ENCODE results near the gene LPAR1.
A peak's percentile ranks its signal among the peaks of the same experiment; 100 is the strongest.

Gene LPAR1

GRCh38 chr9:111036429-111036789 is 1.9 kb downstream of the LPAR1 start:
- Histone ChIP-seq H2BK5ac (ENCODE audit: low read depth, low read length, poor library complexity, severe bottlenecking) (no peak overlapping the region), H2AFZ (ENCODE audit: low read depth, low read length) (no peak overlapping the region), H4K91ac (ENCODE audit: low read length) (no peak overlapping the region), H3K14ac (ENCODE audit: low read length in 2 of 2) (no peak overlapping the region), H2AK5ac (ENCODE audit: low read length, severe bottlenecking) (no peak overlapping the region), H3K36me3 (ENCODE audit: control insufficient read depth in 1 of 2, insufficient read depth in 2 of 2, low read depth in 1 of 2, low read length in 2 of 2) (peaks cover 0 to 11% of the 10 kb centered on the region in 2 experiments), H3K4me2 (ENCODE audit: low read length, poor library complexity, severe bottlenecking) (peak overlapping the region; percentile 60), H3K27ac (ENCODE audit: low read length, poor library complexity, severe bottlenecking) (no peak overlapping the region), H3K18ac (ENCODE audit: low read depth in 1 of 2, low read length in 2 of 2) (peak overlapping the region in 1 of 2 experiments; percentile 5), H2BK15ac (ENCODE audit: low read depth, poor library complexity, severe bottlenecking) (no peak overlapping the region), H3K4ac (ENCODE audit: low read depth in 1 of 2, low read length in 2 of 2) (no peak overlapping the region), H3K9ac (ENCODE audit: low read length) (peak overlapping the region; percentile 97), H2BK12ac (ENCODE audit: low read length in 2 of 2) (no peak overlapping the region), H3K4me3 (ENCODE audit: insufficient read depth in 1 of 2, low read depth in 1 of 2, low read length in 2 of 2) (peak overlapping the region; percentile 52 to 87), H3K79me1 (replicated peaks; ENCODE audit: low read length, poor library complexity, severe bottlenecking) (no peaks in the 10 kb centered on the region), H4K8ac (ENCODE audit: low read length) (no peak overlapping the region), H3K9me3 (ENCODE audit: control insufficient read depth, low read length) (no peaks in the 10 kb centered on the region), H3K27me3 (ENCODE audit: control insufficient read depth in 1 of 2, insufficient read depth in 1 of 2, low read length in 2 of 2) (no peaks in the 10 kb centered on the region), H3K23ac (ENCODE audit: low read length in 2 of 2) (no peak overlapping the region), H3K4me1 (ENCODE audit: control insufficient read depth, insufficient read depth, low read depth, low read length) (peaks cover 10% of the 10 kb centered on the region), H2BK120ac (ENCODE audit: low read depth, low read length) (no peak overlapping the region)
- under 1% methylated on average over 10 of the region's 15 CpGs for WGBS
- DNase-seq: peak; percentile 65

GRCh38 chr9:111035543-111036428 is 2.5 kb downstream of the LPAR1 start:
- no peak overlapping the region for H4K8ac ChIP-seq (ENCODE audit: low read length)
- no peak overlapping the region for H3K27ac ChIP-seq (ENCODE audit: low read length, poor library complexity, severe bottlenecking)
- no peaks in the 10 kb centered on the region for H3K27me3 ChIP-seq (ENCODE audit: control insufficient read depth in 1 of 2, insufficient read depth in 1 of 2, low read length in 2 of 2)
- no peak overlapping the region for H3K4ac ChIP-seq (ENCODE audit: low read depth in 1 of 2, low read length in 2 of 2)
- no peaks in the 10 kb centered on the region for H3K9me3 ChIP-seq (ENCODE audit: control insufficient read depth, low read length)
- H3K79me1 ChIP-seq (replicated peaks; ENCODE audit: low read length, poor library complexity, severe bottlenecking): no peaks in the 10 kb centered on the region
- H2BK5ac ChIP-seq (ENCODE audit: low read depth, low read length, poor library complexity, severe bottlenecking): no peak overlapping the region
- DNase-seq: no peak
- 100% methylated on average over 1 of the region's 3 CpGs for WGBS
- no peak overlapping the region for H2AFZ ChIP-seq (ENCODE audit: low read depth, low read length)
- peaks cover 0 to 17% of the 10 kb centered on the region in 2 experiments for H3K36me3 ChIP-seq (ENCODE audit: control insufficient read depth in 1 of 2, insufficient read depth in 2 of 2, low read depth in 1 of 2, low read length in 2 of 2)
- peak overlapping the region; percentile 97 for H3K9ac ChIP-seq (ENCODE audit: low read length)
- H4K91ac ChIP-seq (ENCODE audit: low read length): no peak overlapping the region
- H3K14ac ChIP-seq (ENCODE audit: low read length in 2 of 2): no peak overlapping the region
- peaks cover 10% of the 10 kb centered on the region for H3K4me1 ChIP-seq (ENCODE audit: control insufficient read depth, insufficient read depth, low read depth, low read length)
- H2BK15ac ChIP-seq (ENCODE audit: low read depth, poor library complexity, severe bottlenecking): no peak overlapping the region
- H2AK5ac ChIP-seq (ENCODE audit: low read length, severe bottlenecking): no peak overlapping the region
- no peak overlapping the region for H3K18ac ChIP-seq (ENCODE audit: low read depth in 1 of 2, low read length in 2 of 2)
- H3K4me2 ChIP-seq (ENCODE audit: low read length, poor library complexity, severe bottlenecking): peak overlapping the region; percentile 60
- H2BK120ac ChIP-seq (ENCODE audit: low read depth, low read length): no peak overlapping the region
- no peak overlapping the region for H3K23ac ChIP-seq (ENCODE audit: low read length in 2 of 2)
- peak overlapping the region in 1 of 2 experiments; percentile 87 for H3K4me3 ChIP-seq (ENCODE audit: insufficient read depth in 1 of 2, low read depth in 1 of 2, low read length in 2 of 2)
- no peak overlapping the region for H2BK12ac ChIP-seq (ENCODE audit: low read length in 2 of 2)

GRCh38 chr9:111034898-111035539 is 3.3 kb downstream of the LPAR1 start:
- Histone ChIP-seq H3K4me3 (ENCODE audit: insufficient read depth in 1 of 2, low read depth in 1 of 2, low read length in 2 of 2) (peak overlapping the region in 1 of 2 experiments; percentile 87), H2BK12ac (ENCODE audit: low read length in 2 of 2) (peak overlapping the region in 1 of 2 experiments; percentile 55), H3K14ac (ENCODE audit: low read length in 2 of 2) (no peak overlapping the region), H3K23ac (ENCODE audit: low read length in 2 of 2) (no peak overlapping the region), H3K9me3 (ENCODE audit: control insufficient read depth, low read length) (no peaks in the 10 kb centered on the region), H3K36me3 (ENCODE audit: control insufficient read depth in 1 of 2, insufficient read depth in 2 of 2, low read depth in 1 of 2, low read length in 2 of 2) (peaks cover 3 to 25% of the 10 kb centered on the region in 2 experiments), H3K9ac (ENCODE audit: low read length) (peak overlapping the region; percentile 97), H3K4me1 (ENCODE audit: control insufficient read depth, insufficient read depth, low read depth, low read length) (peaks cover 10% of the 10 kb centered on the region), H2AK5ac (ENCODE audit: low read length, severe bottlenecking) (no peak overlapping the region), H4K91ac (ENCODE audit: low read length) (no peak overlapping the region), H3K4me2 (ENCODE audit: low read length, poor library complexity, severe bottlenecking) (no peak overlapping the region), H3K27me3 (ENCODE audit: control insufficient read depth in 1 of 2, insufficient read depth in 1 of 2, low read length in 2 of 2) (no peaks in the 10 kb centered on the region), H2BK120ac (ENCODE audit: low read depth, low read length) (no peak overlapping the region), H3K4ac (ENCODE audit: low read depth in 1 of 2, low read length in 2 of 2) (no peak overlapping the region), H2BK15ac (ENCODE audit: low read depth, poor library complexity, severe bottlenecking) (no peak overlapping the region), H3K79me1 (replicated peaks; ENCODE audit: low read length, poor library complexity, severe bottlenecking) (no peaks in the 10 kb centered on the region), H3K27ac (ENCODE audit: low read length, poor library complexity, severe bottlenecking) (no peak overlapping the region), H3K18ac (ENCODE audit: low read depth in 1 of 2, low read length in 2 of 2) (no peak overlapping the region), H2AFZ (ENCODE audit: low read depth, low read length) (no peak overlapping the region), H2BK5ac (ENCODE audit: low read depth, low read length, poor library complexity, severe bottlenecking) (no peak overlapping the region), H4K8ac (ENCODE audit: low read length) (no peak overlapping the region)
- 90% methylated on average over 8 of the region's 9 CpGs for WGBS
- DNase-seq: no peak

- no peak overlapping the region for H3K23ac ChIP-seq (ENCODE audit: low read length in 2 of 2)
- no peaks in the 10 kb centered on the region for H3K27me3 ChIP-seq (ENCODE audit: control insufficient read depth in 1 of 2, insufficient read depth in 1 of 2, low read length in 2 of 2)
- H3K14ac ChIP-seq (ENCODE audit: low read length in 2 of 2): no peak overlapping the region
- no peak overlapping the region for H3K4me2 ChIP-seq (ENCODE audit: low read length, poor library complexity, severe bottlenecking)
- H4K8ac ChIP-seq (ENCODE audit: low read length): no peak overlapping the region
- 67% methylated on average over 5 of the region's 6 CpGs for WGBS
- H3K9ac ChIP-seq (ENCODE audit: low read length): peak overlapping the region; percentile 97
- no peak overlapping the region for H2AK5ac ChIP-seq (ENCODE audit: low read length, severe bottlenecking)
- H3K4ac ChIP-seq (ENCODE audit: low read depth in 1 of 2, low read length in 2 of 2): no peak overlapping the region
- no peak overlapping the region for H2BK120ac ChIP-seq (ENCODE audit: low read depth, low read length)
- peaks cover 3 to 28% of the 10 kb centered on the region in 2 experiments for H3K36me3 ChIP-seq (ENCODE audit: control insufficient read depth in 1 of 2, insufficient read depth in 2 of 2, low read depth in 1 of 2, low read length in 2 of 2)
- H3K79me1 ChIP-seq (replicated peaks; ENCODE audit: low read length, poor library complexity, severe bottlenecking): peaks cover 1% of the 10 kb centered on the region
- peaks cover 7% of the 10 kb centered on the region for H3K4me1 ChIP-seq (ENCODE audit: control insufficient read depth, insufficient read depth, low read depth, low read length)
- peak; percentile 57 for DNase-seq
- no peak overlapping the region for H2BK12ac ChIP-seq (ENCODE audit: low read length in 2 of 2)
- no peak overlapping the region for H3K18ac ChIP-seq (ENCODE audit: low read depth in 1 of 2, low read length in 2 of 2)
- no peak overlapping the region for H3K27ac ChIP-seq (ENCODE audit: low read length, poor library complexity, severe bottlenecking)
- H2BK5ac ChIP-seq (ENCODE audit: low read depth, low read length, poor library complexity, severe bottlenecking): no peak overlapping the region
- peak overlapping the region in 1 of 2 experiments; percentile 87 for H3K4me3 ChIP-seq (ENCODE audit: insufficient read depth in 1 of 2, low read depth in 1 of 2, low read length in 2 of 2)
- no peak overlapping the region for H2AFZ ChIP-seq (ENCODE audit: low read depth, low read length)
- no peaks in the 10 kb centered on the region for H3K9me3 ChIP-seq (ENCODE audit: control insufficient read depth, low read length)
- H2BK15ac ChIP-seq (ENCODE audit: low read depth, poor library complexity, severe bottlenecking): no peak overlapping the region
- no peak overlapping the region for H4K91ac ChIP-seq (ENCODE audit: low read length)
Measured at GRCh38 chr9:111034170-111034897, 3.9 kb downstream of the LPAR1 start.

All from mesenchymal stem cell (in vitro differentiated cells and primary cell).